ENCODE data around the gene STOX2. TPM values are rescaled to one million over a fixed set of nuclear protein-coding genes. Genes with fewer than 3 reads are reported as not detected.

Gene STOX2
- total and polyA plus RNA-seq, 2 of the 13 experiments (the other 11 are each of a cell fraction or from before 2014, with no cell fraction given), result 0.01 to 0.15 TPM

GRCh38 chr4:184003433-184003832 is 98.3 kb downstream of the STOX2 start (continued):
- TF ChIP-seq IRF9 (CRISPR knock-in tag; IDR thresholded peaks at IDR 0.05; ENCODE audit: borderline replicate concordance), result no peak

DNA sequence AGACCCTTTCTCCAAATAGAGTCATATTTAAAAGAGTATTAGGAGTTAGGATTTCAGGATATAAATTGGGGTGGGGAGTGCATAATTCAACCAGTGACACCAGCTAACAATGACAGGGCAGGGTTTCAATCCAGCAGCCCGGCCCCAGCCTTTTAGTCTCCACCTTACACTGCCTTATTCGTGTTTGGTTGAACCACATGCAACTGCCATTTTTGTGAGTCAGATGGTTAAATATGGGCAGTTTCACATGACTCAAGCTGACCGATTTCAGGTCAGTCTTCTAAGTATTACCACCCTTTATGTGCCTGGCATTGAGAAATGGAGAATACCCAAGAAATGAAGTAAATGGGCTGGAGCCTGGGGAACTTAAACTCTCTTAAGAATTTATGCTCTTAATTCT is 102.8 kb downstream of the STOX2 start:
- H3K27ac ChIP-seq (ENCODE audit: extremely low read length, insufficient read depth, low read length), result no peak overlapping the region
- H3K36me3 ChIP-seq (replicated peaks in 1 of 2; ENCODE audit: control insufficient read depth in 1 of 2, insufficient read depth in 2 of 2, low read length in 2 of 2), result no peaks in the 10 kb centered on the region
- CTCF ChIA-PET (ENCODE audit: low intra/inter-chr PET ratio, low total read pairs), result no interaction called here
- no peaks in the 10 kb centered on the region for H3K9me3 ChIP-seq (ENCODE audit: low read length)
- no peak for DNase-seq (ENCODE audit: low spot score)
- no peak overlapping the region for H2AFZ ChIP-seq (ENCODE audit: low read length)
- BruUV-seq (replicated peaks), result no TSS peak
- no peak overlapping the region for H3K4me3 ChIP-seq (replicated peaks in 1 of 3; ENCODE audit: insufficient read depth in 1 of 3, low read depth in 2 of 3, low read length in 3 of 3)
- POLR2A ChIA-PET, result no interaction called here
- no peak overlapping the region for H3K9ac ChIP-seq (ENCODE audit: insufficient read depth, low read depth, low read length)
- intact Hi-C loops (cut with micrococcal nuclease; ENCODE audit: unreplicated experiment), result no loop called here
- in situ Hi-C loops (cut with HindIII; ENCODE audit: extremely low pct_ligation_motif_present, low pct_unique_long_range_greater_than_20kb), result no loop called here
- ATAC-seq, result no peak
- H3K79me2 ChIP-seq (ENCODE audit: insufficient read depth, low read length), result no peaks in the 10 kb centered on the region
- H4K20me1 ChIP-seq (ENCODE audit: insufficient read depth, low read length), result no peaks in the 10 kb centered on the region
- H3K27me3 ChIP-seq (ENCODE audit: control insufficient read depth in 1 of 2, insufficient read depth in 2 of 2, low read length in 2 of 2), result no peaks in the 10 kb centered on the region; a peak in 1 of 5 replicates
- TF ChIP-seq ZNF510 (CRISPR knock-in tag; IDR thresholded peaks at IDR 0.05; ENCODE audit: low read depth) (no peak), GTF2F1 (IDR thresholded peaks at IDR 0.05; ENCODE audit: low read length) (no peak), ZNF260 (CRISPR knock-in tag; IDR thresholded peaks at IDR 0.05; ENCODE audit: borderline replicate concordance, low read depth) (no peak), ZNF775 (CRISPR knock-in tag; IDR thresholded peaks at IDR 0.05; ENCODE audit: borderline replicate concordance) (no peak), ZFP91 (CRISPR knock-in tag; IDR thresholded peaks at IDR 0.05; ENCODE audit: borderline replicate concordance) (no peak), ZNF563 (CRISPR knock-in tag; IDR thresholded peaks at IDR 0.05) (no peak), U2AF2 (IDR thresholded peaks at IDR 0.05; ENCODE audit: low read depth, low read length) (no peak), KAT8 (CRISPR knock-in tag; IDR thresholded peaks at IDR 0.05) (no peak), ZNF83 (CRISPR knock-in tag; IDR thresholded peaks at IDR 0.05; ENCODE audit: borderline replicate concordance) (no peak), CC2D1A (CRISPR knock-in tag; IDR thresholded peaks at IDR 0.05) (no peak), STAG1 (CRISPR knock-in tag; IDR thresholded peaks at IDR 0.05) (no peak), ZNF3 (CRISPR knock-in tag; IDR thresholded peaks at IDR 0.05) (no peak), SIX4 (CRISPR knock-in tag; IDR thresholded peaks at IDR 0.05) (no peak), JDP2 (CRISPR knock-in tag; IDR thresholded peaks at IDR 0.05; ENCODE audit: borderline replicate concordance) (no peak)
- TF ChIP-seq, protein P1, sequence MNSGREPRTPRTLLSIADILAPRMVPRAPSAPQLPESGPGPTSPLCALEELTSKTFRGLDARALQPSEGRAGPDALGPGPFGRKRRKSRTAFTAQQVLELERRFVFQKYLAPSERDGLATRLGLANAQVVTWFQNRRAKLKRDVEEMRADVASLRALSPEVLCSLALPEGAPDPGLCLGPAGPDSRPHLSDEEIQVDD (CRISPR knock-in tag; IDR thresholded peaks at IDR 0.05; ENCODE audit: borderline replicate concordance), result no peak
- TF ChIP-seq, protein P2, sequence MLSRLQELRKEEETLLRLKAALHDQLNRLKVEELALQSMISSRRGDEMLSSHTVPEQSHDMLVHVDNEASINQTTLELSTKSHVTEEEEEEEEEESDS (CRISPR knock-in tag; IDR thresholded peaks at IDR 0.05; ENCODE audit: borderline replicate concordance), result no peak
- no peaks in the 10 kb centered on the region for H3K4me1 ChIP-seq (ENCODE audit: insufficient read depth, low read length)
- H3K4me2 ChIP-seq (ENCODE audit: low read depth, low read length), result no peak overlapping the region
- WGBS (ENCODE audit: low lambda C conversion rate), result 43% methylated on average over 3 of the region's 3 CpGs
- FAIRE-seq, result no peak
